ENCODE data around the gene RALGAPA2. TPM values are rescaled to one million over a fixed set of nuclear protein-coding genes. Genes with fewer than 3 reads are reported as not detected.

The RALGAPA2 gene
- polyA plus RNA-seq, 1 donor, result 33.1 TPM

DNA sequence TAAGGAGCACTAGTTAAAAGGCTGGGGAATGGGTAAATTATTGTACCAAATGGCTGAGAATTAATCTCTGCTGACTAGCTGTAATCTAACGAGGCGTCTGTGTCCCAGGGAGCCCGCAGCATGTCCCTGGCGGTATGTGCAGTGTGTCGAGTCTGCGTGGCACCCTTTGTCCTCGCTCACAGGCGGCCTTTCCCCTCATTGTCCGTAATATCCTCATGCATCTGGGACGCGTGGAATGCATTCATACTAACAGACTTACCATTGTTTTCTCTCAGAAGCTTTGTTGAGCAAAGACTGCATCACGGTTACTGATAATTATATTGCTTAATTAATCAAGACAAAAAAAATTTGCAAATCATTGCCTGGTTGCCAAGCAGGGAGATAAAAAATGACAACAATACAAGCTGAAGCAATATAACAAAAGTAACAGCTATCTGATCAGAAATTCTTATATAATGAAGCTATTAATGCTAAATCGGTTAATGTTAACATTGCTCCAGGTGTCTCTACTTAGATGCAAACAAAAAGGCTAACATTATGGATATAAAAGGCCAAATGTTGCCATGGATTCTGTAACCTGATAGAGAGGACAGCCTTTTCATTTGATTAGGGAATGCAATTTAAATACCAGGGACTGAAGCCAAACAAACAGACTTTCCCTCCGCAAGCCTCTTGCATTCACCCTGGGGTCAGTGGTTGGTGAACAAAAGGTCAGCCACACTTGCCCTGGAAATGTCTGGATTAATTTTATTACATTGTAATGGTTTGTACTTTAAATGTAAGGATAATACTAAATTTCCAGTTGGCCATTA lies 219.7 kb downstream of the RALGAPA2 start:
- H3K36me3 ChIP-seq (ENCODE audit: control insufficient read depth, insufficient read depth, low read length), result peaks cover 46% of the 10 kb centered on the region
- no peak overlapping the region for H3K4me3 ChIP-seq (ENCODE audit: low read length)
- no peaks in the 10 kb centered on the region for H3K9me3 ChIP-seq (ENCODE audit: control insufficient read depth, low read depth, low read length)
- 60% methylated on average over 1 of the region's 14 CpGs for WGBS (ENCODE audit: insufficient coverage, low lambda C conversion rate)
- H3K27me3 ChIP-seq (ENCODE audit: control insufficient read depth, insufficient read depth, low read length), result no peaks in the 10 kb centered on the region
- H3K27ac ChIP-seq (ENCODE audit: low read length), result no peak overlapping the region
- H3K4me1 ChIP-seq (ENCODE audit: control insufficient read depth, insufficient read depth, low read length), result no peaks in the 10 kb centered on the region
- DNase-seq, result peak in 1 of 2 donors; percentile 14

DNA sequence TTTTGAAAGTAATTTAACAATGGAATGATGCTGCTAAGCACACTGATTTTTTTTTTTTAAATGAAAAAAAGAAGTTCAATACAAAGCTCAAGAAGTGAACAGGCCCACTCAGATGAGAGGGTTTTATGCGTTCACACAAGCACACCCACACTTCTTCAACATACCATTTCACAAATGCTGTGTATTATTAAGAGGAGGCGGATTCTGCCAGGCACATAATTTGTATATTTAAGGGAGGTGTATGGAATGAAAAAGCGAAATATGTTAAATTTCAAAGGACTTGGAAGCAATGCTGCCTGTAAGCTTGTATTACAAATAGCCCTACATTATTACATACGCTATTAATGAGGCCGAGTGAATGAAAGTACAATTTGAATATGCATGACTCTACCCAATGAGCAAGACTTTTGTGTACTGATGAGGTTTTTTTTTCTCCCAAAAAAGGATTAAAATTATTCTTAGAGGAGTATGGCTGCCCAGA lies 220.6 kb downstream of the RALGAPA2 start:
- peaks cover 46% of the 10 kb centered on the region for H3K36me3 ChIP-seq (ENCODE audit: control insufficient read depth, insufficient read depth, low read length)
- no peak overlapping the region for H3K27ac ChIP-seq (ENCODE audit: low read length)
- no peak overlapping the region for H3K4me3 ChIP-seq (ENCODE audit: low read length)
- WGBS (ENCODE audit: insufficient coverage, low lambda C conversion rate), result no CpG with 5 or more reads among the region's 5 CpGs
- no peaks in the 10 kb centered on the region for H3K9me3 ChIP-seq (ENCODE audit: control insufficient read depth, low read depth, low read length)
- H3K27me3 ChIP-seq (ENCODE audit: control insufficient read depth, insufficient read depth, low read length), result no peaks in the 10 kb centered on the region
- DNase-seq, result no peak
- no peaks in the 10 kb centered on the region for H3K4me1 ChIP-seq (ENCODE audit: control insufficient read depth, insufficient read depth, low read length)

DNA sequence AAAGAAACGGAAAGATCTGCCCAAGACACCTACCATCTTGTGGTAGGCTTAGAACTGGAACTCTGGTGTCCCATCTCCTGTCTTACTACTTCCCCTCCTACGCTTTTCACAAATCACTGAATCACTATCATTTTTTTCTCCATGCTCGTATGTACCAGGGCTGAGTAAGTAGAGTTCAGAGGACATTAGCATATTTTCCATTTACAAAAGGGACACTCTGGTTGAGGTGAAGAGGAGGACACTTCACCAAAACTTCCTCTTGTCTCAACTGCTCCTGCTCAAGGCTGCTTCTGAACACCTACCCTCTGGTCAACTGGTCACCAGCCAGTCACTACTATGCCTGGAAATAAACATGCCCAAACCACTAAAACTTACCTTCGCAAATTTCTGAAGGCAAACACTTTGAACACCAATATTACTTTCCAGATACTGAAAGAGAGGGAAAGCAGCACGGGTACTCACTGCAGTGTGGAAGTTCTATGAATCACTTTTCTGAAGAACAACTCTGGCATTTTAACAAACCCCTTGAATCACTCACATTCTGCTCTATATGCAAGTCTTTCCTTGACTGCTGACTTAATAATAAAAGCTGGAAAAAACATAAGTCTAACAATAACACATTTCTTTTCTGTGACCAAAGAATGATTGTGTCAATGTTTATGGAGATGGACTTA lies 221.2 kb downstream of the RALGAPA2 start:
- no peaks in the 10 kb centered on the region for H3K4me1 ChIP-seq (ENCODE audit: control insufficient read depth, insufficient read depth, low read length)
- H3K36me3 ChIP-seq (ENCODE audit: control insufficient read depth, insufficient read depth, low read length), result peaks cover 49% of the 10 kb centered on the region
- H3K27ac ChIP-seq (ENCODE audit: low read length), result no peak overlapping the region
- H3K4me3 ChIP-seq (ENCODE audit: low read length), result no peak overlapping the region
- WGBS (ENCODE audit: insufficient coverage, low lambda C conversion rate), result 100% methylated on average over 1 of the region's 5 CpGs
- H3K27me3 ChIP-seq (ENCODE audit: control insufficient read depth, insufficient read depth, low read length), result no peaks in the 10 kb centered on the region
- H3K9me3 ChIP-seq (ENCODE audit: control insufficient read depth, low read depth, low read length), result no peaks in the 10 kb centered on the region
- no peak for DNase-seq

DNA sequence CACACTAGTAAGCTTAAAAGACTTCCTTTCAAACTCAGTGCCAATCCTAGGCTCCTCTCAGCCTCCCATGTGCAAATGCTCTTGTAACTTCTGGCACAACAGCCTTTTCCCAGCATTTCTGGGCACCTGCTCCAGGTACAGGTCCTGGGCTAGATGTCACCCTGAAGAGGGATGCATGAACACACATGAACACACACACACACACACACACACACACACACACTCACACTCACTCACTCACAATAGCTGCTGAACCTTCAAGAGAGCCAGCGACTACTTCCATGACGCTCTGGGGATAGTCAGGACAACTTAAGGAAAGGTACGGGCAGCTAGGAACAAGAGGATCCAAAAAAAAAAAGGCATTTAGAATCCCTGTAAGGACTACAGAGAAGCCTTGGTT lies 221.8 kb downstream of the RALGAPA2 start:
- peaks cover 49% of the 10 kb centered on the region for H3K36me3 ChIP-seq (ENCODE audit: control insufficient read depth, insufficient read depth, low read length)
- H3K27me3 ChIP-seq (ENCODE audit: control insufficient read depth, insufficient read depth, low read length), result no peaks in the 10 kb centered on the region
- WGBS (ENCODE audit: insufficient coverage, low lambda C conversion rate), result no CpG with 5 or more reads among the region's 3 CpGs
- no peak overlapping the region for H3K4me3 ChIP-seq (ENCODE audit: low read length)
- H3K27ac ChIP-seq (ENCODE audit: low read length), result no peak overlapping the region
- DNase-seq, result no peak
- H3K9me3 ChIP-seq (ENCODE audit: control insufficient read depth, low read depth, low read length), result no peaks in the 10 kb centered on the region
- no peaks in the 10 kb centered on the region for H3K4me1 ChIP-seq (ENCODE audit: control insufficient read depth, insufficient read depth, low read length)

GRCh38 chr20:20489648-20490341 lies 222.6 kb downstream of the RALGAPA2 start:
- WGBS (ENCODE audit: insufficient coverage, low lambda C conversion rate), result 93% methylated on average over 2 of the region's 6 CpGs
- Histone ChIP-seq H3K27ac (ENCODE audit: low read length) (no peak overlapping the region), H3K4me3 (ENCODE audit: low read length) (no peak overlapping the region), H3K4me1 (ENCODE audit: control insufficient read depth, insufficient read depth, low read length) (no peaks in the 10 kb centered on the region), H3K9me3 (ENCODE audit: control insufficient read depth, low read depth, low read length) (no peaks in the 10 kb centered on the region), H3K36me3 (ENCODE audit: control insufficient read depth, insufficient read depth, low read length) (peaks cover 47% of the 10 kb centered on the region), H3K27me3 (ENCODE audit: control insufficient read depth, insufficient read depth, low read length) (no peaks in the 10 kb centered on the region)
- no peak for DNase-seq

- no peak overlapping the region for H3K27ac ChIP-seq (ENCODE audit: low read length)
- H3K4me3 ChIP-seq (ENCODE audit: low read length), result no peak overlapping the region
- H3K9me3 ChIP-seq (ENCODE audit: control insufficient read depth, low read depth, low read length), result no peaks in the 10 kb centered on the region
- no peaks in the 10 kb centered on the region for H3K27me3 ChIP-seq (ENCODE audit: control insufficient read depth, insufficient read depth, low read length)
- no peaks in the 10 kb centered on the region for H3K4me1 ChIP-seq (ENCODE audit: control insufficient read depth, insufficient read depth, low read length)
- no peak for DNase-seq
- peaks cover 43% of the 10 kb centered on the region for H3K36me3 ChIP-seq (ENCODE audit: control insufficient read depth, insufficient read depth, low read length)
- 96% methylated on average over 3 of the region's 5 CpGs for WGBS (ENCODE audit: insufficient coverage, low lambda C conversion rate)
Measured at GRCh38 chr20:20489054-20489453, 223.4 kb downstream of the RALGAPA2 start.

GRCh38 chr20:20488388-20488787 lies 224.1 kb downstream of the RALGAPA2 start:
- Histone ChIP-seq H3K4me1 (ENCODE audit: control insufficient read depth, insufficient read depth, low read length) (no peaks in the 10 kb centered on the region), H3K9me3 (ENCODE audit: control insufficient read depth, low read depth, low read length) (no peaks in the 10 kb centered on the region), H3K27me3 (ENCODE audit: control insufficient read depth, insufficient read depth, low read length) (no peaks in the 10 kb centered on the region), H3K4me3 (ENCODE audit: low read length) (no peak overlapping the region), H3K36me3 (ENCODE audit: control insufficient read depth, insufficient read depth, low read length) (peaks cover 43% of the 10 kb centered on the region), H3K27ac (ENCODE audit: low read length) (no peak overlapping the region)
- 80% methylated on average over 1 of the region's 1 CpG for WGBS (ENCODE audit: insufficient coverage, low lambda C conversion rate)
- no peak for DNase-seq

GRCh38 chr20:20487811-20488210 lies 224.6 kb downstream of the RALGAPA2 start:
- no peak for DNase-seq
- peaks cover 41% of the 10 kb centered on the region for H3K36me3 ChIP-seq (ENCODE audit: control insufficient read depth, insufficient read depth, low read length)
- no peaks in the 10 kb centered on the region for H3K27me3 ChIP-seq (ENCODE audit: control insufficient read depth, insufficient read depth, low read length)
- no peaks in the 10 kb centered on the region for H3K9me3 ChIP-seq (ENCODE audit: control insufficient read depth, low read depth, low read length)
- H3K27ac ChIP-seq (ENCODE audit: low read length), result no peak overlapping the region
- no peaks in the 10 kb centered on the region for H3K4me1 ChIP-seq (ENCODE audit: control insufficient read depth, insufficient read depth, low read length)
- H3K4me3 ChIP-seq (ENCODE audit: low read length), result no peak overlapping the region
- WGBS (ENCODE audit: insufficient coverage, low lambda C conversion rate), result 100% methylated on average over 1 of the region's 5 CpGs

GRCh38 chr20:20483328-20483727 lies 229.1 kb downstream of the RALGAPA2 start:
- Histone ChIP-seq H3K4me1 (ENCODE audit: control insufficient read depth, insufficient read depth, low read length) (no peaks in the 10 kb centered on the region), H3K4me3 (ENCODE audit: low read length) (no peak overlapping the region), H3K36me3 (ENCODE audit: control insufficient read depth, insufficient read depth, low read length) (peaks cover 20% of the 10 kb centered on the region), H3K9me3 (ENCODE audit: control insufficient read depth, low read depth, low read length) (no peaks in the 10 kb centered on the region), H3K27ac (ENCODE audit: low read length) (no peak overlapping the region), H3K27me3 (ENCODE audit: control insufficient read depth, insufficient read depth, low read length) (no peaks in the 10 kb centered on the region)
- DNase-seq, result no peak
- WGBS (ENCODE audit: insufficient coverage, low lambda C conversion rate), result no CpG with 5 or more reads among the region's 2 CpGs

- DNase-seq, result no peak
- no peaks in the 10 kb centered on the region for H3K27me3 ChIP-seq (ENCODE audit: control insufficient read depth, insufficient read depth, low read length)
- H3K4me1 ChIP-seq (ENCODE audit: control insufficient read depth, insufficient read depth, low read length), result no peaks in the 10 kb centered on the region
- peaks cover 14% of the 10 kb centered on the region for H3K36me3 ChIP-seq (ENCODE audit: control insufficient read depth, insufficient read depth, low read length)
- no peak overlapping the region for H3K27ac ChIP-seq (ENCODE audit: low read length)
- 67% methylated on average over 1 of the region's 4 CpGs for WGBS (ENCODE audit: insufficient coverage, low lambda C conversion rate)
- no peak overlapping the region for H3K4me3 ChIP-seq (ENCODE audit: low read length)
- H3K9me3 ChIP-seq (ENCODE audit: control insufficient read depth, low read depth, low read length), result no peaks in the 10 kb centered on the region
Measured at GRCh38 chr20:20482453-20482852, 230.0 kb downstream of the RALGAPA2 start.
